GM18505 (cell line): ENCODE results near the gene KHNYN.
A peak's percentile ranks its signal among the peaks of the same experiment; 100 is the strongest.
"Not testable (repeated sequence)": the region's sequence is repeated elsewhere in the genome, so short reads cannot be mapped to it uniquely, and the experiment has no call there.

ENCODE experiments used
- ATAC-seq: cut with Tn5 transposase; IDR thresholded peaks from one replicate; pipeline ENCODE4 v1.9.1; 2021; ENCODE audit not compliant: unreplicated experiment
- POLR2A ChIP-seq: IDR thresholded peaks from 4 replicates; pipeline ENCODE4 v1.6.1; 2011; ENCODE audit warnings: borderline replicate concordance; ENCODE audit not compliant: insufficient read depth, insufficient read length; ENCODE audit errors: extremely low read depth

The KHNYN gene

GRCh38 chr14:24429395-24430142 is at the start of gene KHNYN, which contains the start of gene CBLN3:
TSS of gene KHNYN (plus strand) at chr14:24429954. CDS start at chr14:24430731, 777 bp downstream.
TSS of gene CBLN3 (minus strand) at chr14:24429668. CDS start at chr14:24429054, 614 bp downstream.
- TF ChIP-seq POLR2A = peak; percentile 98
- peak; percentile 86 for ATAC-seq

DNA sequence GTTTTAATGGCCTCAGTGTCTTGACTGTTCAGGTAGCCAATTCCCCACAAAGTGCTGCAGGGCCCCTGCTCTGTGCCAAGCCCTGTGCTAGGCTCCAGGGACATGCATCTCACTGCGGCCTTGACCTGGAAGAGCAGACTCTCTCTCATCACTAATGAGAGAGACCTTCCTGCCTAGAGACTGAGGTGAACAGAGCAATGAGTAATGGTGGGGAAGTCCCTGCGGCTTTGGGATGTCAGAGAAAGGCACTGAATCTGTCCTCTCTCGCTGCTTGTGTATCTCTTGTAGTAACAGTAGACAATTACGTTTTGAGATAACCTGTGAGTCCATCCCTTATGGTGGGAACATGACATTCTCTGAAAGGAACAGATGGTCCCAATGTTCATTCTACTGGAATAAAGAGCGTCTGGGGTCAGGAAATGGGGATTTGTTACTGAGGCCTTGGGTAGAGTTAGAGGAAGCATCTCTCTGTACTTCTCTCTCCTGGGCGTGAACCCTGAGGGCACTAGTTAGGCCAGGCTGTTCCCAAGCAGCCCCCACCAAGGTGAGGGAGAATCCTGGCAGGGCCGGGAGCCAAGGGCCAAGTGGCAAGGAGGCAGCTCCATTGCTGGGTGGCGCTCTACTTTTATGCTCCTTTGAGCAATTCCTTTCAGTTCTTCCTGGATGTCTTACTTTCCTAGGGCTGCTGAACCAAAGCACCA is 48.2 kb upstream of the KHNYN start:
- no peak for TF ChIP-seq POLR2A
- no peak for ATAC-seq

DNA sequence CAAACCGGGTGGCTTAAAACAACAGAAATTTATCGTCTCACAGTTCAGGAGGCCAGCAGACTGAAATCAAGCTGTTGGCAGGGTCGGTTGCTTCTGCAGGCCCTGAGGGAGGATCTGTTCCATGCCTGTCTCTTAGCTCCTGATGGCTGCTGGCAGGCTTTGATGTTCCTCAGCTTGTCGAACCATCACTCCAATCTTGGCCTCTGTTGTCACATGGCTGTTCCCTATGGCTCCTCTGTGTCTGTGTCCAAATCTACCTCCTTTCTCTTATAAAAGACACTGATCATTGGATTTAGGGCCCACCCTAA is 47.7 kb upstream of the KHNYN start:
- no peak for ATAC-seq
- TF ChIP-seq POLR2A = no peak

DNA sequence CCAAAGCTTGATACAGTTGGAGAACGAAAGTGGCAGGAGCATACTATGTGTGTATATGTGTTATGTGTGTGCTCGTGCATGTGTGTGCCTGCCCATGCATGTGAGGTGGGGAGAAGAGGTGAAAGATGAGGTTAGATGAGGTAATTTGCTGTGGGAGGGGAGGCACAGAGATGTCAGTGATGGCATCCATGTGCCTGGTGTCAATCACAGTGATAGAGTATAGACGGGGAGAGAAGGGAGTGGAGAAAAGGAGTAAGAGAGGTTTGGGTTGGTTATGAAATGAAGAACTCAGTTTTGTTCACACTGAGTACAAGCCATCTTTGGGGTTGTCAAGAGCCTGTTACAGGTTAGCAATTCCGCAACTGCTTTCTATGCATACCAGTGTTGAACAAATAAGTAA is 45.6 kb upstream of the KHNYN start:
- TF ChIP-seq POLR2A = no peak
- ATAC-seq = no peak

DNA sequence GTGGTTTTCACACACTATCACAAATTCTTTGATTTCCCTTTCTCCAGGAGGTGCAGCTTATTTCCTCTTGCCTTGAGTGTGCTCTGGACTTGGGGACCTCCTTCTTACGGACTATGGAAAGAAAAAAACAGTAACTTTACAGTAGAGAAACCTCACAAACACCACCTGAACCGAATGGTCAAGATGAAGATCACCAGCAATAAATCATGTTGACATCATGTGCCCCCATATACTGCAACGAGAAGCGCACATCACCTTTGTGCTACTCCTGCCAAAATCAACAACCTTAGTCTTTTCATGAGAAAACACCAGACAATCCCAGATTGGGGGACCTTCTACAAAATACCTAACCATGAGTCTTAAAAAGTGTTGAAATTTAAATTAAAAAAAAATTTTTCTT is 44.2 kb upstream of the KHNYN start:
- ATAC-seq = no peak
- no peak for TF ChIP-seq POLR2A

GRCh38 chr14:24387009-24387345 is 42.8 kb upstream of the KHNYN start:
- ATAC-seq = no peak
- TF ChIP-seq POLR2A = no peak

GRCh38 chr14:24387579-24387978 is 42.2 kb upstream of the KHNYN start:
- ATAC-seq = not testable (repeated sequence)

GRCh38 chr14:24388474-24389179 is 41.1 kb upstream of the KHNYN start:
- no peak for TF ChIP-seq POLR2A
- no peak for ATAC-seq

DNA sequence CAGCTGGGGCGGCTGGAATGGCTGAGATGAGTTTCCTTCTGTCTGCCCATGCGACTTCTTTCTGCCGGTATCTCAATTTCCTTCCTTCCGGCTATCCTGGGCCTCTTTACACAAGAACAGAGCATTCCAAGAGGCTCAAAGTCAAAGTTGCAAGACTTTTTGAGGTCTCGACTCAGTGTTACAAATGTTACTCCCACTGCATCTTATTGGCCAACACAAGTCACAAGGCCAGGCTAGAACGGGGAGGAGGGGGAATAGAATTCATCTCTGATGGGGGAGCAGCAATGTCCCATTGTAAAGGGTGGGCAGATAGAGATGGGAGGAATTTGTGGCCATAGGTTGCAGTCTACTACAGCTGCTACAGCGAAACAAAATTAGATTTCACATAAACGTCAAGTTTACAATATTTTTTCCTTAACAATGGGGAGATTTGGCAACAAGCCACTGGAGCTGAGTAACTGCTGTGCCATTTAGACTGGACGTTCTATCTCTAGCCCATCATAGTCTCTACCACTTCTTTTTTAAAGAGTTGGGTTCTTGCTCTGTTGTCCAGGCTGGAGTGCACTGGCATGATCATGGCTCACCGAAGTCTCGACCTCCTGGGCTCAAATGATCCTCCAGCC is 40.4 kb upstream of the KHNYN start:
- ATAC-seq = no peak
- TF ChIP-seq POLR2A = no peak

GRCh38 chr14:24390701-24391468 is 38.9 kb upstream of the KHNYN start:
- no peak for ATAC-seq
- TF ChIP-seq POLR2A = no peak

- ATAC-seq = no peak
- TF ChIP-seq POLR2A = no peak
Measured at GRCh38 chr14:24392325-24393091, 37.2 kb upstream of the KHNYN start.

DNA sequence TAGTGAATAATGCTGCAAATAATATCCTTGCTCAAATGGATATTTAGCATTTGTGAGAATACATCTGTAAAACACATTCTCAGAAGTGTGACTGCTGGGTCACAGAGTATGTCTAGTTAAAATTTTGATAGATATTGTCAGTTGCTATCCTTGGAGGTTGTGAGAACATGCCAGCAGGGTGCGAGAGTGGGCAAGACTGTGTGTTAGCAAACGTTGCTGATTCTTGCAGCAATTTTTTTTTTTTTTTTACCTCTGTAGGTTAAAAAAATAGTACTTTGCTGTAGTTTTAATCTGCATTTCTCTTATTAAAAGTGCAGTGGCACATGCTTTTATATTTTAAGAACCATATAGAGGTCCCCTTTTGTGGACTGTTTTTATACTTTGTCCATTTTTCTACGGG is 35.5 kb upstream of the KHNYN start:
- no peak for TF ChIP-seq POLR2A
- no peak for ATAC-seq
